Left renal pelvis (tissue), 4 donors: Measurements from ENCODE around the gene RAB11FIP3. TPM values are rescaled to one million over a fixed set of nuclear protein-coding genes. Genes with fewer than 3 reads are reported as not detected.
A peak's percentile ranks its signal among the peaks of the same experiment; 100 is the strongest.

Experiments used
- DNase-seq, 4 donors: peaks; one replicate each; pipeline ENCODE4 v3.0.0-alpha.2; 2013; ENCODE audit warnings: low read depth in 4 of 4, low spot score in 3 of 4
- polyA plus RNA-seq, 4 donors: library from polyadenylated mRNA; unstranded; fragments of 120-200 nt; gene quantifications; one replicate each; pipeline ENCODE4 v1.2.1, GENCODE V29; 2013; ENCODE audit not compliant: insufficient read length in 4 of 4

RAB11FIP3 gene
- polyA plus RNA-seq, 4 donors: 44.2 to 144 (median 76.4) TPM

DNA sequence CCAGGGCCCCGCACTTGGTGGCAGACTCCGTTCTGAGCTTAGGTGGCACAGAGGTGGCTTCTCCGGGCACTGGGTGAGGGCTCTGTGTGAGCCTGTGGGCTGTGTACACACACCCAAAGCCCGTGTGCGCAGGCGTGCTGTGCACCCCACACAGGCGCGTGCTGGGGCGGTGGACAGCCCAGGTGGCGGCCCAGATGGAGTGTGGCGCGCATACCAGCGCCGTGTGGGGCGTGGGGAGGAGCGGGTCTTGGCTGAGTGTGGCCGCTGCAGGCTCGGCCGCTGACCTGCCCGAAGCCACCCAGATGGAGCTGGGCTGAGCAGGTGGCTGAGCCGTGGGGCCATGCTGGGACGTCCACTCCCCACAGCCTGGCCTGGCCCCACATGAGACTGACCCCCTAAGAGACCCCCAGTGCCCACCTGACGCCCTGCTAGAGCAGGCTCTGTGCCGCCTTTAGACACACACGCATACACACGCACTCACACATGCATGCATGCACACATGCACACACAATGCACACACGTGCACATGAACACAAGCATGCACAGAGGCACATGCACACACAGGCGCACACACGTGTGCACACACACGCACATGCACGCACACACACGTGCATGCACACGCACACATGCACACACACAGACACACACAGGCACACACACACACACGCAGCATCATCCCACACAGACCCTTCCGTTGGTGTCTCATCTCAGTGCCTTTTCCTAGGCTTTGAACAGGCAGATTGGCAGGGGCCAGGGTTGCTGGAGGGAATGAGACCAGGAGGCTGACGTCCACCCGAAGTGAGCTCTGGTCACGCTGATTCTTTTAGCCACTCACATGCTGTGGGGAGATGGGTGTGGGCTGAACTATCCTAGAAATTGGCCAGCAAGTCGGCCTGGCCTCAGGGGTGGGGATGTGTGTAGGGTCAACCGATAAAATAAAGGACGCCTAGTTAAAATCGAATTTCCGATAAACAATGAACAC lies 136.8 kb downstream of the RAB11FIP3 start:
- DNase-seq: no peak

DNA sequence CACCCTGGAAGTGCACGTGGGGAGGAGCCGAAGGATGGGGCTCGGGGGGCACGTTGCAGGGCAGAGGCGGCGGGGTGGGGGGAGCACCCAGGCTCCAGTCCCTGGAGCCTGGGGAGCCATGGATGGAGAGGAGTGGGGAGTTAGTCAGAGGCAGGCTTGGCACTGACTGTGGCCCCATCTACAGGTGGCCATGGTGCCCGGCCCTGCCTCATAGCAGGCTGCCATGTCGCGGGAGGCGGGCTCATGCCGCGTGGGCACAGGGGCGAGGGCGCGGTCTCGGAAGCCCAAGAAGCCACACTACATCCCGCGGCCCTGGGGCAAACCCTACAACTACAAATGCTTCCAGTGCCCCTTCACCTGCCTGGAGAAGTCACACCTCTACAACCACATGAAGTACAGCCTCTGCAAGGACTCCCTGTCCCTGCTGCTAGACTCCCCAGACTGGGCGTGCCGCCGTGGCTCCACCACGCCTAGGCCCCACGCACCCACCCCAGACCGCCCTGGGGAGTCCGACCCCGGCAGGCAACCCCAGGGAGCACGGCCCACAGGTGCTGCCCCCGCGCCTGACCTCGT lies 137.7 kb downstream of the RAB11FIP3 start:
- no peak for DNase-seq

DNA sequence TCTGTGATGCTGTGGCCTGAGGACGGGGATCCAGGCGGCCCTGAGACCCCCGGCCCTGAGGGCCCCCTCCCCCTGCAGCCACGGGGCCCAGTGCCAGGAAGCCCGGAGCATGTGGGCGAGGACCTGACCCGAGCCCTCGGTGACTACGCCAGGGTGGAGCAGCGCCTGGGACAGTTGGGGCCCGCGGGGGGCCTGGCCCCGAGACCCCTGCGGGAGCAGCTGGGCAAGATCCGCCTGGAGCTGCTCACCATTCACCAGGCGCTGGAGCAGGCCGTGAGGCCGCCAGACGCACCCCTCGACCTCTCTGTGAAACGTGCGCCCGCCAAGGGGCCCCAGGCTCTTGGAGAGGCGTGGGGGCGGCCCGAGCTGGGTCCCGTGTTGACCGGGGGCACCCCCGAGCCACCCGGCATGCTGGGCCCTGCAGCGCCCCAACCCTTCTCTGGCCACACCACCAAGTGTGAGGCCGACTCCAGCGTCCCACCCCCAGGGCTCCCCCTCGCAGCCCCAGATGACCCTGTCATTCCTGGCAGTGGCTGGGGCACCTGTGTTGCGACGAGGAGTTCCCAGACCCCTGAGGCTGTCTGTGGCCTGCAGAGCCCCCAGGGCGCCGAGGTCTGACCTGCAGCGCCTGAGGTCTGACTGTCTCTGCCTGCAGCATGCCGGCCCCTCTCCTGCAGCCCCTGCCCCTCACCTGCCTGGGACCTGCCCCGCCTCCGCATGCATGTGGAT lies 139.4 kb downstream of the RAB11FIP3 start:
- DNase-seq: no peak

DNA sequence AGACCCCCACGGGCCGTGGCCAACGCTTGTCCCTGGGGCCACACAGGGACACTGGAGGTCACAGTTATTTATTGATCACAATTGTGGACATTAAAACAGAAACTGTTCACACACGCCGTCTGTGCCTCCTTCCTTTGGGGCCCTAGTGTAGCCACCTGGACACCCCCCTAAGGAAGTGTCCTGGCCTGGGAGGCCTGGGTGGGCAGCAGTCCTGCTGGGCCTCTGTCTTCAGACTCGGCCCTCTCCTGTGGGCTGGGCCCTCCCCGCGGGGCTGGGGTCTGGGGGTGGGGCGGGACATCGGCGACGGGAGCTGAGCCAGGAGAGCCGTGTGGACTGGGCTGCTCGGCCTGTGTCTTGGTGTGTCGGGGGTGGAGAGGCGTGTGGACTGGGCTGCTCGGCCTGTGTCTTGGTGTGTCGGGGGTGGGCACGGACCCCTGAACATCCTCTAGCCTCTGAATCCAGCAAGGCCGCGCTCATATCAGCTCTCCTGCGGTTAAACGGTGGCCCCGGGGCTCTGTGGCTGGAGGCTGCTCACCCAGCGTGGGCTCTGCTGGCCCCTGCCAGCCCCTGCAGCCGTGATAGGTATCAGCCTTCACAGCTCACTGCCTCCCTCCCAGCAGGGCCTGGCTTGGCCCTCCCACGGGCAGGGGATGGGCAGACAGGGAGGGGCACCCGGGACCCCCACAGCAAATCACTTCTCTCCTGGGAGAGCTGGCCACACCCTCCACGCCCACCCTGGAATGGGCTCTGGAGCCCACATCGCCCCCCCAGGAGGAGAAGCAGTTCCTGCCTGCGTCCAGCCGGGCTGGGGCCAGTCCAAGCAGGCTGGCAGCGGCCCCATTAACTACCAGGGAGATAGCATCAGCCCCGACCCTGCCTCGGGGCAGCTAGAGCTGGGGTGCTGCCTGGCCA lies 140.2 kb downstream of the RAB11FIP3 start:
- DNase-seq: peak; percentile 64 to 80 (median 68)

DNA sequence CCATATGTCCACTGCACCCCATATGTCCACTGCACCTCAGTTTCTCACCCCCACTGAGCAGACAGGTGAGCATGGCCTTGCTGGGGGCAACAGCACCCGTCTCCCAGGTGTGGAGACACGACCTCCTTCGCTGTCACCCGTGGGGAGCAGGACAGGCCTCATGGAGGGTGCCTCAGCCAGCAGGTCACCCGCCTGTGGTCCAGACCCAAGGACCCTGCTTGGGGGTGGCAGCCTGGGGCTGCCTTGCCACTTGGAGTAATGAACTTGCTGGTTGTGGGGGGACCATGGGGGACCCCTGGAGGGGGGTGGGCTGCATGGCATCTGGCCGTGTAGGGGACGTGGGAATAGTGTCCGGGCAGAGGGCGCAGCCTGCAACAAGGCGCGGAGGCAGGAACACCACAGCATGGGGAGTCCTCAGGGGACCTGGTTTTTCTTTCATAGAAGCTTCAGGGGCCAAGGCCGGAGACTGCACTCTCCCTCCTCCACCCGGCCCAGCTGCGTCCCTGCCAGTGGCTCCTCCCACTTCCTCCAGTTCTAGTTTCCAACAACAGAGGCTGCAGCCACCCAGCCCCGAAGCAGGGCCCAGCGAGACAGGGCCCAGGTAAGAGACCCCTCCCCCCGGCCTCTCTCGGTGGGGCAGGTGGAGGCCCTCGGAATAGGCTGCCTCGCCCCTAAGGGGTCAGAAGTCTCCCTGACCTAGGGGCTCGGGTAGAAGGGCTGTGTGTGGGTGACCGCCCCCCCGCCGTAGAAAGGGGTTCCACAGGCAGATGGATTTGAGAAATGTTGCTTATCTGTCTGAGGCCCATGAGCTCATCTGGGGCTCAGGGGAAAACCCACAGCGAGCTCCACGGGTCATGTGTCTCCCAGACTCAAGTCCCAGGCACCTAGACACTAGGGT lies 141.3 kb downstream of the RAB11FIP3 start, which contains the start of gene NHLRC4:
Gene NHLRC4, plus strand, starts transcription at position 531 of the 898 bp plus-strand sequence. CDS start 1,043 bp downstream, outside the sequence.
- peak in 1 of 4 donors; percentile 67 for DNase-seq

DNA sequence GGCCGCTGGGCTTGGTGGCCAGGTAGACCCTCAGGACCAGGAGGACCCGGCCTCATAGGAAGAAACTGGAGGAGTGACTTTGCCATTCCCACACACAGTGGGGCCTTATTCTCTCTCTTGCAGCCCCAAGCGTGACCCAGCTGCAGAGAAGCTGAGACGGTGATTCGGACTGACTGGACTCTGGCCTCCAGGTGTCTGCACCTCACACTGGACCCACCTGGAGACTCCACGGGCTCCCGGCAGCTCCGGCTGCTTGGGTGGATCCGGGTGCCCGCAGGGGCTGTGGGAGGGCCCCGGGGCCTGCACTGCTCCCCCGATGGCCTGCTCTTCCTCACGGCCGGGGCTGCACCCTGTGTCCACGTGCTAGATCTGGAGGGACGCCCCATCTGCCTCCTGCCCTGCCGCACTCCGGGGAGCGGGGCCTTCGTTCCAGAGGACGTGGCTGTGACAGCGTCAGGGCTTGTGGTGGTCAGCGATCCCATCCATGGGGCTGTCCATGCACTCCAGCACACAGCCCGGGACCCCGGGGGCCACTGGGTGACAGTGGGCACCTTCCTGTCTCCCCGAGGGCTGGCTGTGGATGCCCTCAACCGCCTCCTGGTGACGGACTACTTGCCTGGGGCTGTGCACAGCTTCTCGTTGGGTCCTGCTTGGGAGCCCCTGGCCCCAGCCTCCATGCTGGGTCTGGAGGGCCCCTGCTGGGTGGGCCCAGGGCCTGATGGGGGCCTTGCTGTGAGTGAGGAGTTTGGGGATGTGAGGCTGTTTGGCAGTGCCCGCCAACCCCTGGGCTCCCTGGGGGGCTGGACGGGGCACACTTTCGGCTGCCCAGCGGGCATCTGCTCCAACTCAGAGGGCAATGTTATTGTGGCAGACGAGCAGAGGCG lies 142.2 kb downstream of the RAB11FIP3 start:
- DNase-seq: no peak

DNA sequence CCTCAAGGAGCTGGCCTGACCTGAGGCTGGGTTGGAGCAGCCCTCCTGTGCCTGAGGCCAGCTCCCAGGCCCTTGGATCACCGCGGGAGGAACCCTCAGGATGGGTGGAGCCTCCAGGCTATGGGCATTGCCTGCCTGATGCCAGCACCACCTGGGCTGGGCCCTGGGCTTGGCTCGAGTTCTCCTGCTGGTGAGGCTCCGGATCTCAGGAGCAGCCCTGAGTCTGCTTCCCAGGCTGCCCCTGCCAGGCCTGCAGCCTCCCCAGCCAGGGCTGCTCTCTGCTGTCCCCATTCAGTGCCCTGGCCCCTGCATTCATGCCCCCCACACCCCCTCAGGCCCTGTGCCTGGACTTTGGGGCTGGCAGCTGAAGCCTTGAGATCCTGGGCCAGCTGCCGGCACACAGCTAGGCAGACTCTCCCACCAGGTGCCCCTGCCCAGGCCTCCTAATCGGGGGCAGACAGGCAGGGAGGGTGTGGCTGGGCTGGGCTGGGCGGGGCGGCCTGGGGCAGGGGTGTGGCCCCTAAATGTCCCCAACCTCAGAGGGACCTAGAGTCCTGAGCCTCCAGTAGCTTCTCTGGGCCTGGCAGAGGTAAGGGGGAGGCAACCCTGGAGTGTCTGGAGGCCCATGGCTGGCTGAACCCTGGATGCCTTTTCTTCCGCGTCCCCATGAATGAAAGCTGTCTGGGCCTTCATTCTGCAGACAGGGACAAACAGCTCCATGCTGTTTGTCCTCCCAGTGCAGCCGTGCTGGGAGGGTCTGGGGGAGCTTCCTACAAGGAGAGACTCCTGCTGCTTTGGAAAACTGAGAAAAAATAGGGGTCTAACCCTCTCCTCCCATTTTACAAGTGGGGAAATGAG lies 143.2 kb downstream of the RAB11FIP3 start:
- no peak for DNase-seq

DNA sequence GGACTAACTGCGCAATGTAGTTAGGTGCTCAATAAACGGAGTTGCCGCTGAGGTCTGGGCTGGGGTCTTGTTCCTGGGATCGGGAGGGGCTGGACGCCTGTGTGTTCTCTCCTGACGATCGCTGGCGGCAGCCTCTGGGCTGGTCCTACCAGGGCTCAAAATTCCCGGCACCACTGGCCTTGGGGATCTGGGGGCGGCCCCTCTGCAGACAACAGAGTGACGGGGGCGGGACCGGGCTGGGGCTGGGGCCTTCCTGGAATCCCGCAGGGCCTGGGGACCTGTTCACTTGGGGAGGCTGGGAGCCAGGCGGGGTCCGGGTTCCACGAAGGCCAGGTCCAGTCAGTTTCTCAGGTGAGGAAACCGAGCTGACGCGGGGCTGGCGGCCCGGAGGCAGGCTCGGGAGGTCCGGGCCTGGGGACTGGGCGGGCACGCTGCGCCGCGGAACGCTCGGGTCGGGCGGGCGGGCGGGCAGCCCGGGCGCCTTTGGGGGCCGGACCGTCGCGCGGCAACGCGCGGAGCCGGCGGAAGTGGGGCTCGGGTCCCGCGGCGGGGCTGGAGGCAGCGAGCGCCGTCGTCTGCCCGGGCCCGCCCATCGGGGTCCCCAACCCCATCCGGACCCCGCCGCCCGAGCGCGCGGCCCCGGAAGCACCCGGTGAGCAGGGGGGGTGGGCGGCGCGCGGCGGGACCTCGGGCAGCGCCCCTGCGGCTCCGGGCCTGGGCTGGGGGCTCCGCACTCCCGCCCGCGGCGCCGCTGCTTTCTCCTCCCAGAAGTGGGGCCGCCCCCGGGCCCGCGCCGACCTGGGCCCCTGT lies 144.2 kb downstream of the RAB11FIP3 start, which contains the start of gene PIGQ:
Gene PIGQ, plus strand, starts transcription at position 524 of the 810 bp plus-strand sequence. CDS start 4,107 bp downstream, outside the sequence.
- DNase-seq: no peak

Other genes starting within 250 kb of the RAB11FIP3 start
- over 10,000 TPM in 1 of 4 donors, 100 to 1,000 TPM in 3; 453 to 13,427 (median 759) TPM for gene HBA1, start 249.0 kb upstream of the RAB11FIP3 start, polyA plus RNA-seq
- 1 to 10 TPM in 2 of 4 donors, under 1 TPM in 1, not detected in 1; 0.85 to 4.5 (median 1.1) TPM for gene HBQ1, start 245.2 kb upstream of the RAB11FIP3 start, polyA plus RNA-seq
- gene LUC7L, start 196.2 kb upstream of the RAB11FIP3 start, polyA plus RNA-seq: 100 to 1,000 TPM in 3 of 4 donors, 10 to 100 TPM in 1; 96.7 to 167 (median 125) TPM
- 10 to 100 TPM; 42.8 to 87.7 (median 73.3) TPM for gene FAM234A, start 190.8 kb upstream of the RAB11FIP3 start, polyA plus RNA-seq
- gene RGS11, start 149.7 kb upstream of the RAB11FIP3 start, polyA plus RNA-seq: 1 to 10 TPM in 3 of 4 donors, under 1 TPM in 1; 0.76 to 3.7 (median 2.4) TPM
- 1 to 10 TPM; 1.2 to 4.6 (median 2.8) TPM for gene ARHGDIG, start 145.1 kb upstream of the RAB11FIP3 start, polyA plus RNA-seq
- gene PDIA2, start 142.5 kb upstream of the RAB11FIP3 start, polyA plus RNA-seq: 1 to 10 TPM in 2 of 4 donors, under 1 TPM in 2; 0.32 to 1.8 (median 0.84) TPM
- gene AXIN1, start 72.9 kb upstream of the RAB11FIP3 start, polyA plus RNA-seq: 10 to 100 TPM; 14.9 to 22.8 (median 15.8) TPM
- 10 to 100 TPM; 36.9 to 82.5 (median 65.4) TPM for gene MRPL28, start 55.1 kb upstream of the RAB11FIP3 start, polyA plus RNA-seq
- 10 to 100 TPM; 21.6 to 64.8 (median 56.5) TPM for gene PGAP6, start 43.7 kb upstream of the RAB11FIP3 start, polyA plus RNA-seq
- gene NME4, start 28.4 kb upstream of the RAB11FIP3 start, polyA plus RNA-seq: 100 to 1,000 TPM in 3 of 4 donors, 10 to 100 TPM in 1; 97.7 to 141 (median 104) TPM
- gene DECR2, start 23.8 kb upstream of the RAB11FIP3 start, polyA plus RNA-seq: 10 to 100 TPM; 17.3 to 31.8 (median 22.7) TPM
- gene CAPN15, start 102.1 kb downstream of the RAB11FIP3 start, polyA plus RNA-seq: 10 to 100 TPM; 16.2 to 36.6 (median 23.5) TPM
- 10 to 100 TPM in 1 of 4 donors, 1 to 10 TPM in 2, under 1 TPM in 1; 0.59 to 21.7 (median 8.6) TPM for gene PRR35, start 134.7 kb downstream of the RAB11FIP3 start, polyA plus RNA-seq
- 10 to 100 TPM in 1 of 4 donors, 1 to 10 TPM in 3; 2.7 to 10.3 (median 5.8) TPM for gene NHLRC4, start 141.4 kb downstream of the RAB11FIP3 start, polyA plus RNA-seq
- 10 to 100 TPM; 28.0 to 89.7 (median 50.2) TPM for gene PIGQ, start 144.3 kb downstream of the RAB11FIP3 start, polyA plus RNA-seq
- gene RAB40C, start 164.4 kb downstream of the RAB11FIP3 start, polyA plus RNA-seq: 10 to 100 TPM; 12.4 to 32.9 (median 16.1) TPM
- 1 to 10 TPM in 3 of 4 donors, under 1 TPM in 1; 0.82 to 3.5 (median 1.1) TPM for gene WFIKKN1, start 205.3 kb downstream of the RAB11FIP3 start, polyA plus RNA-seq
- gene METTL26, start 210.7 kb downstream of the RAB11FIP3 start, polyA plus RNA-seq: 10 to 100 TPM; 44.5 to 67.1 (median 45.4) TPM
- 10 to 100 TPM in 3 of 4 donors, 1 to 10 TPM in 1; 3.5 to 30.3 (median 15.3) TPM for gene MCRIP2, start 216.2 kb downstream of the RAB11FIP3 start, polyA plus RNA-seq
- gene WDR90, start 223.7 kb downstream of the RAB11FIP3 start, polyA plus RNA-seq: 10 to 100 TPM; 26.1 to 76.2 (median 35.0) TPM
- 100 to 1,000 TPM in 1 of 4 donors, 10 to 100 TPM in 3; 56.9 to 127 (median 63.7) TPM for gene RHOT2, start 242.5 kb downstream of the RAB11FIP3 start, polyA plus RNA-seq